Glutamatergic neuron (in vitro differentiated cells): Measurements from ENCODE around the gene PRDM16. TPM values are rescaled to one million over a fixed set of nuclear protein-coding genes. Genes with fewer than 3 reads are reported as not detected.

ENCODE experiments used
- DNase-seq: peaks from one replicate; pipeline ENCODE4 v3.0.0; 2022
- H3K27ac Mint-ChIP-seq: one replicate; pipeline ENCODE4 v1.8.0; 2020; ENCODE audit warnings: mild to moderate bottlenecking, mixed read lengths, inconsistent platforms; ENCODE audit not compliant: unreplicated experiment
- H3K27me3 Mint-ChIP-seq: one replicate; pipeline ENCODE4 v1.8.0; 2020; ENCODE audit warnings: mild to moderate bottlenecking, moderate library complexity, mixed read lengths, inconsistent platforms; ENCODE audit not compliant: unreplicated experiment
- H3K36me3 Mint-ChIP-seq: one replicate; pipeline ENCODE4 v1.8.0; 2020; ENCODE audit warnings: mild to moderate bottlenecking, mixed read lengths, inconsistent platforms; ENCODE audit not compliant: unreplicated experiment
- H3K4me1 Mint-ChIP-seq: one replicate; pipeline ENCODE4 v1.8.0; 2020; ENCODE audit warnings: mild to moderate bottlenecking, low read depth, mixed read lengths, inconsistent platforms; ENCODE audit not compliant: unreplicated experiment
- H3K4me3 Mint-ChIP-seq: one replicate; pipeline ENCODE4 v1.8.0; 2020; ENCODE audit warnings: mild to moderate bottlenecking, mixed read lengths, inconsistent platforms; ENCODE audit not compliant: unreplicated experiment
- H3K9me3 Mint-ChIP-seq: one replicate; pipeline ENCODE4 v1.8.0; 2020; ENCODE audit warnings: mild to moderate bottlenecking, moderate library complexity, mixed read lengths, inconsistent platforms; ENCODE audit not compliant: unreplicated experiment
- CTCF ChIP-seq: fragments of 200-600 bp; sonication (generic); IDR thresholded peaks from one replicate; pipeline ENCODE4 v1.5.0; 2021; ENCODE audit not compliant: partially characterized antibody, unreplicated experiment
- total RNA-seq: library from RNA; stranded (reverse); fragmentation: NEBNext Ultra II Directional; extraction: Animal tissue kit (Norgen Biotek cat#: 25700); gene quantifications from one replicate; pipeline ENCODE4 v1.2.1, GENCODE V29; 2021; ENCODE audit not compliant: unreplicated experiment

PRDM16 gene
- total RNA-seq, 1 donor from 2014 or later: 0.07 TPM

GRCh38 chr1:3179471-3179870 is 110.5 kb downstream of the PRDM16 start:
- peaks cover 7% of the 10 kb centered on the region for H3K27me3 Mint-ChIP-seq
- peaks cover 1% of the 10 kb centered on the region for H3K9me3 Mint-ChIP-seq
- H3K27ac Mint-ChIP-seq: no peak overlapping the region
- no peaks in the 10 kb centered on the region for H3K4me1 Mint-ChIP-seq
- H3K4me3 Mint-ChIP-seq: no peak overlapping the region
- no peak for TF ChIP-seq CTCF
- DNase-seq: no peak
- H3K36me3 Mint-ChIP-seq: no peaks in the 10 kb centered on the region

GRCh38 chr1:3180915-3181314 is 111.9 kb downstream of the PRDM16 start:
- H3K27ac Mint-ChIP-seq: no peak overlapping the region

GRCh38 chr1:3181956-3182355 is 113.0 kb downstream of the PRDM16 start:
- Mint-ChIP-seq H3K4me3 (no peak overlapping the region), H3K27ac (no peak overlapping the region), H3K27me3 (peaks cover 7% of the 10 kb centered on the region), H3K4me1 (peaks cover 6% of the 10 kb centered on the region), H3K36me3 (no peaks in the 10 kb centered on the region), H3K9me3 (peaks cover 5% of the 10 kb centered on the region)
- no peak for DNase-seq
- no peak for TF ChIP-seq CTCF

More at GRCh38 chr1:3180915-3181314, 111.9 kb downstream of the PRDM16 start:
- no peaks in the 10 kb centered on the region for H3K36me3 Mint-ChIP-seq
- peaks cover 5% of the 10 kb centered on the region for H3K9me3 Mint-ChIP-seq
- peaks cover 6% of the 10 kb centered on the region for H3K4me1 Mint-ChIP-seq
- H3K27me3 Mint-ChIP-seq: peaks cover 7% of the 10 kb centered on the region
- no peak overlapping the region for H3K4me3 Mint-ChIP-seq
- DNase-seq: no peak
- no peak for TF ChIP-seq CTCF

- no peak for DNase-seq
- peaks cover 7% of the 10 kb centered on the region for H3K27me3 Mint-ChIP-seq
- no peak overlapping the region for H3K27ac Mint-ChIP-seq
- H3K4me3 Mint-ChIP-seq: no peak overlapping the region
- no peaks in the 10 kb centered on the region for H3K36me3 Mint-ChIP-seq
- peaks cover 5% of the 10 kb centered on the region for H3K9me3 Mint-ChIP-seq
- H3K4me1 Mint-ChIP-seq: peaks cover 6% of the 10 kb centered on the region
- no peak for TF ChIP-seq CTCF
Observed at GRCh38 chr1:3183411-3183810, 114.4 kb downstream of the PRDM16 start.

- Mint-ChIP-seq H3K36me3 (no peaks in the 10 kb centered on the region), H3K9me3 (peaks cover 5% of the 10 kb centered on the region), H3K27ac (no peak overlapping the region), H3K27me3 (peaks cover 7% of the 10 kb centered on the region), H3K4me1 (peaks cover 6% of the 10 kb centered on the region), H3K4me3 (no peak overlapping the region)
- no peak for TF ChIP-seq CTCF
- no peak for DNase-seq
Observed at GRCh38 chr1:3183813-3184212, 114.8 kb downstream of the PRDM16 start.
